SIG-M5 treated with dmso at 0.1 percent for 504 hours (cell line): ENCODE results near the gene GRID1.

ENCODE experiments used
- DNase-seq: peaks from one replicate; lab custom pipeline; 2025; ENCODE audit not compliant: unreplicated experiment; lab: John Stamatoyannopoulos, UW

Gene GRID1

DNA sequence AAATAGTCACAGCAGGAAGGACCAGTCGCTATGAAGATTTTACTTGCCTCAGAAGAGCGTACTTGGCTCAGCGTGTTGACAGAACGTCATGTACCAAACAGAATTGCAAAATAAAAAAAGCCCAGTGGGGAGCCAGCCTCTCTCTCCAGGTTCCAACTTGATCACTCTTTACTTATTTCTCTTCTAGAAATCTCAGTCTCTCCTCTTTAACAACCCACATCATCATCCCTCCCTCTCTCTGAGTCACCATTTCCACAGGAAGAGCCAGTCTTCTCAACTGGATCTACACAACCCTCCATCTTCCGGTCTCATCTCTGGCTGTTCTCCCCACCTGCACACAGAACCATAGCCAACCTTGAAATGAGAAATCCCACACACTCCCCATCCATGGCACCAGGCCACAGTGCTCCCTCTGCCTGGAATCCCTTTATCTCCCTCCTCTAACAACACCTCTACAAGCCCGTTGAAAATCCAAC, 718.3 kb downstream of the GRID1 start:
- DNase-seq, result no peak

DNA sequence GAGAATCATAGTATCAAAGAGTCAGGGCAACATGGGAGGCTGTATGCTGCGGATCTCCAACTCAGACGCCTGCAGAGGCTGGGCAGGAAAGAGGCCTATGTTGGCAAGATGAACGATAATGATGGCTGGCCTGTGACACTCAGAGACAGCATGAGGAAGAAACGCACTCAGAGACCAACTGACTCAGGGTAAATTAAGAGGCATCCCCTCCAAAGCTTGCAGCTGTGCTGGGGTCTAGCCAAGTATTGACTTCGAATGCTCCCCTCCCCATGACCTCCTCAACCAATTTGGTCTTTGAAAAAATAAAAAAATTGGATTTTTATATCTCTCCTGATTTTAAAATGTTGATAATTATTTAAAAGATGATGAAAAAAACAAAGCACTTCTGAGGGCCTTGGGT, 718.9 kb downstream of the GRID1 start:
- no peak for DNase-seq

DNA sequence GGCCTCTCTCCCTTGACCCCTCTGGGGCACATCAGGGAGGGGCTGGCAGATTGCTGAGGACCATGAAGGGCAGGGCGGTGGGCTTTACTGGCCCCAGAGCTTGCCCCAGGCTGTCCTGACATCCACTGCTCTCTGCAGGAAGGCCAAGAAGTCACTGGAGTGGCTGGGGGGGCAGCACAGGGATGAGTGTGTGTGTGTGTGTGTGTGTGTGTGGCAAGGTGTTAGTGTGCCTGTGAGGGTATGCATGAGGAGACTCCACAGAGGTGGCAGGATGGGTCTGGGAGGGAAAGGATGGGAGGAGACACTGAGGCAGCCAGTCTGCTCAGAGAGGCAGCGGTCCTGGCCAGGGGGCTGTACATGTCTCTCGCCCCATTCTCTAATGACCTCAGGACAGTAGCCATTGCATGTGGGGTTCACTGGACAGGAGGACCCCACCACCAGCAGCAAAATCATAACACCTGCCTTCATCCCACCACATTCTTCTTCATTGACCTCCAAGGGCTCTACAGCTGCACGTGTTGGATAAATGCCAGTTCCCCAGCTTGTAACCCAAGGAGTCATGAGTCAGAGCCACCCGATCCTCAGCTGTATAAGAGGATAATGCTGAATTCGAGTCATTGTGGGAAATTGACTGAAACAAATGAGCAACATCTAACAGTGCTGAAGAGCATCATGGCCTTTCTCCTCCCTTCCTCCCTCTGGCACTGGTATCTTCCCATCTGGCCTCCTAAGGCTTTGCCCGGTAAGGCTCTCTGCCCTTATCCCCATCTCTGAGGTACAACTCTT, 720.5 kb downstream of the GRID1 start:
- no peak for DNase-seq

DNA sequence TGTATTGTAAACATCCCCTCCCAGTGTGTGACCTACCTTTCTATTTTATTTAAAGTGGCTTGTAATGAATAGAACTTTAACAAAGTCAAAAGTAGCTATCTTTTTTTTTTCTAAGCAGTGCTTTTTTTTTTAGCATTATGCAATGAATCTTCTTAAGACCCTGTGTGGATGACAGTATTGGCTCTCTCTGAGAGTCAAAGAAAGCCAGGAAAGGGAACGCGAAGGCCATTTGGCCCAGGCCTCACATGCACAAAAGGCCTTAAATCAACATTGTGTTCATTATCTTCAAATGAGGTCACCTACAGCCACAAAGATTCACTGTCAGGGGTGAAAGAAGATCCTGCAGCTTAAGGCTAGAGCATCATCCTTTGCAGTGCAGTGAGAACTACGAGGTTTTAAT, 721.5 kb downstream of the GRID1 start:
- no peak for DNase-seq

DNA sequence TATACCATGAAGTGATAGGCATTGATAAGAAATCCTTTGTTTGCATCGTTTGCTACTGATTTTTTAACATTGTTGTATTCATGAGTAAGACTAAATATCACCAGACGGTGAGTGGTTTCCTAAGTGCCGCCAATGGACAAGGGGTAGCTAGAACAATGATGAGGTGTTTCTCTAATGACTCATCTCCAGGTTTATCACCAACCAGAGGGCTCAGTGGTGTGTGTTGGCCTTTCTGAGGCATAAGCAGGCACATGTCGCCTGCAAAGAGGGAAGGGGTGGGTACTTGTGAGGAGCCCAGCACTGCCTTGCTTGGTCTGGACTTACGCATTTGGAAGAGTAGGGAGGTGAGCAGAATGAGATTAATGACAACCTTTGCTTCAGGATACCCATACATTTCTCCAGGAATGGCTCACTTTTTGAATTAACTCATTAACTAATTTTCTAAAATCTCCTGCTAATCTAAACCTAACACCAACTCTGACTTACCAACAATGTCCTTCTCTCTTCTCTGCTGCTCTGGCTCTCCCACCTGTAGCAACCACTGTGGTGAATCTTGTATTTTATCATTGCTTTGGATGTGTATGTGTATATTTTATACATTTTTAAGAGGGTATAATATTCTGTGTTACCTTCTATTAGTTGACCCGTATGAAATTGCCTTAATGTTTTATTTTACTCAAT, 722.6 kb downstream of the GRID1 start:
- DNase-seq, result no peak

DNA sequence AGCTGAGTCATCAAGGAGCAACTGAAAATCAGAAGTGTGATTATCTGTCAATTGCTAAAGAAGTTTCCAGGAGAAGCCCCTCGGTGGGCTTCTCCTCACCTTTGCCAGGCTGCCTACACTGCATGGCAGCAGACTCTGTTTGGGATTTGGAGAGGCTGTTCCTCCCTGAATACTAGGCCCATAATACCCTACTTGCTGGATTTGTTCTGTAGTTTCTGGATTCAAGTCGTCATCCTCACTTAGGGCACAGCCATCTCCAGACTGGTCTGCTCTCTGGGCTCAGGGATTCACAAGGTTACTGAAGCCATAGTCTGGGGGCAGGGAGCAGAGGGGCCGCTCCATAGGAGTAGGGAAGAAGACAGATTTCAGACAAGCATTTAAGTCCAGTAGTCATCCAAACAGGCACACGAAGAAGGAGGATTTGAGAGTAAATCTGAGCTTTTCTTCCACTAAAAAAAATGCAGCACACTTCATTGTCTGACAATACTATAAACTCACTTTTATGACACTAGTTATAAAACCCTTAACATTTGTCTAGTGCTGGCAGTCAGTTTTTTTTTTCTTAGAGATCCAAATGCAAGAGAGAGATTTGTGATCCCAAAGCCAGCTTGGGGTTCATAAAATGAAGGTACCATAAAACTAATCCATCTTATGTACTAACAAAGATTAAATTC, 723.3 kb downstream of the GRID1 start:
- no peak for DNase-seq

DNA sequence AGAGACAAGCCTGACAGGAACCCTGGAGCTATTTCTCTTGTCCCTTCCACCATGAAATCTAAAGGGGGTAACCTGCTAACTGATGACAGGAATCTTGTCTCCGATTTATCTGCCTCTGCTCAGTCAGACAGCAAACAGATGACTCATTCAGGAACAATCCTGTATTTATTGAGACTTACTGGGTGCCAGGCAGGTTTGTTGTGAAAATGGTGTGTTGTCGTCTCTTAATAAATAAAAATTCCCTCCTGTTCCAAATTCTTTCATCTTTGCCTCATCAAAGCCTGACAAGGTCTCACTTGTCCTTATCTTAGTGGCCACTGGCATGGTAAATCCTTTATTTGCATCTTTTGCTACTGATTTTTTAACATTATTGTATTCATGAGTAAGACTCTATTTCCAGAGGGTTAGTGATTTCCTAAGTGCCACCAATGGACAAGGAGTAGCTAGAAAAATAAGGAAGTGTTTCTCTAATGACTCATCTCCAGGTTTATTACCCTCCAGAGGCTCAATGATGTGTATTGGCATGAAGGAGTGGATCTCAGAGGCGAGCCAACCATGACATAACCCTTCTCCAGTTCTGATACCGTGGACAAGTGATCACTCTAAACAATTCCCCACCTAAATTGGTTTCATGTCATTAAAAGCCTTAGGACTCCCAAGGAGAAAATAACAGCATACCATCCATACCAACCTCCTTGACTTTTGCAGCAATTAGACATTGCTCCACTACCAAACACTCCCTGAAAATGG, 724.0 kb downstream of the GRID1 start:
- DNase-seq, result peak; percentile 30

DNA sequence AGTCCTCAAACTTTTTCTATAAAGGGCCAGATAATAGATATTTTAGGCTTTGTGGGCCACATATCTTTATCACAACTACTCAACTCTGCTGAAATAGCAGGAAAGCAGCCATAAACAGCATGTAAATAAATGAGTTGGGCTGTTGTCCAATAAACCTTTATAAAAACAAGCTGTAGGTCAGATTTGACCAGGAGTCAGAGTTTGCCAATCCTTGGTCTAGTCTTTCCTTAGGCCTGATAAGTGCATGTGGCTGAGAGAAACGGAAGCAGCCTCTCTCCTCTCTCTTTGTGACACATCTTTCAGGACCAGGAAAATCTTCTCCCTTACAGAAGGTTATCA, 724.5 kb downstream of the GRID1 start:
- no peak for DNase-seq

DNA sequence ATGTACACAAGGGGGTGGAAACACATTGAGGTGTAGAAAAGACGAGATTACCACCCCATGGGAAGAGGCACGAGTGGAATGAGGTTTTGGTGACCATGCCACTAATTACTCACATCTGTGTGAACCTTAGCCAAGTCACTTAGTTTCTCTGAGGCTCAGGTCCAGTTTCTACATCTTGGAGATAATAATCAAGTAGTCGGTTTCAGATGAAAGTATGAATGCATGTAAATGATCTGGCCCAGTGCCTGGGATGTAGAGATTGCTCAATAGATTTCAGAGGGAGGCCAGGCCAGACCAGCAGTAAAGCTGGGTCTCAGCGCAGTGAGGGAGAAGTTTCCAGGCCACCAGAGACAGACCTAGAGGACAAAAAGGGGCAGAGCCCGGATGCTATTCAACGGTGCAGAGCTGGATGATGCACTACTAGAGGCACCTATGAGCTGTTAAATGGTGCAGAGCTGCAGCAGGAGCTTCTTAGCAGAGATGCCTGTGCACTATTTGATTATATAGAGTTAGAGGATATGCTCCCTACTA, 725.1 kb downstream of the GRID1 start:
- DNase-seq, result no peak

DNA sequence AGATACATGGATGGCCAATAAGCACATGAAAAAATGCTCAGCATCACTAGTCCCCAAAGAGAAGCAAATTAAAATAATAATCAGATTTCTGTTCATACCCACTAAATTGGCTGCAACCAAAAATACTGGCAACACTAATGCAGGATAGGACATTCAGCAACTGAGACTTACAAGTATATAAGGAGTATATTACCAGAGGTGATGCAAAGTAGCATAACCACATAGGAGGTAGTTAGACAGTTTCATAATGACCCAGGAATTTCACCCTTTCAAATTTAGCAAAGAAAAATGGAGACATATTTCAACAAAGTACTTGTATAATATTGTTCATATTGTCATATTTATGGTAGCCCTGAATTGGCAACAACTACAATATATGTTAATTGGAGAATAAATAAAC, 727.8 kb downstream of the GRID1 start:
- DNase-seq, result no peak

DNA sequence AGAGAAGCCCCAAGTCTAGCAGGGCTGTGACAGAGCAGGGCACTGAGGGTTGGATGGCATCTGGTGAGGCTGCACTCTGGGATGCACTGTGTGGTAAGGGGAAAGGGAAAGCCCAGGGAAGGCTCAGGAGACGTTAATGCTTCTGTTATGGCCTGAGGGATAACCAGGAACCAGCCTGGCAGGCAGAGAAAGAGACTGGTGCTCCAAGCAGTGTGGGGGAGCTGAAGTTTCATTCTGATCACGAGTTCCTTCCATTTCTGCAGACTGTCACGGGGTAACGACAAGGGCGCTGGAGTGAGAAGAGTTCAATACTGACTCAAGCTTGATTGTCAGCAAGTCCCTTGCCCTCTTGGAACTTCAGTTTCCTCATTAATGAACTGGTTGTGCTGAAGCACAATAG, 730.9 kb downstream of the GRID1 start:
- no peak for DNase-seq

DNA sequence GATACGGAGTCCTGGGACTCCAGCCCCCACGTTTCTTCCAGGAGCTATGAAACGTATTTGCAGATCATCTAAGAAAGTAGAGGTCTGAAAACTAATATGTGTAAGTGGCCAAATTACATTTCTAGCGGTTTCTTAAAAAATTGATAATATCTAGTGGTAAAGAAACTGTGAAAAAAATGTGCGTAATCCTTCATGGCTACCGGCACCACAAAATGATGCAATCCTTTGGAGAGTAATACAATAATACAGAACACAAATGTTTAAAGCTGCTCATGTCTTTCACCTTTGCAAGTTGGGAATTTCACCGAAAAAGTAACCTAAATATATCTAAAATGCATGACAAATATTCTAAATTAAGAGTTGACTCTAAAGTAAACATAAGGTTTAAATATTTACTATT, 742.1 kb downstream of the GRID1 start:
- no peak for DNase-seq

DNA sequence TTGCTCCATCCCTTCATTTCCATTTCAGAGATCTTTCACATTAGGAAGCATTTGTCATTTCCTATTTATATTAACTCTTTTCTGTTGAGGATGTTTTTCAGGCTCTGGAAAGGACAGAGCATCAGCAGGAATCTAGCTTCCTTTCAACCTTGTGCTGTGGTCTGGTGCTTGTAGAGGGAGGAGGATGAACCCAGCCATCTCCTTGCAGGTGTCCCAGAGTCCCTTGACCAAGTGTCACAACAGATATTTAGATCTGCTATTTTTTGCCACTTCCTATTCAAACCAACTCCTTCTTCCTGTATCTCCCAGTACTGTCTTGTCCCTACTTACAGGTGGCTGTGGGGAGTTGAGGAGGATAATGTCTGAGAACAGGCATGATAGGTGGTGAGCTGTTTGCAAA, 742.8 kb downstream of the GRID1 start:
- no peak for DNase-seq

DNA sequence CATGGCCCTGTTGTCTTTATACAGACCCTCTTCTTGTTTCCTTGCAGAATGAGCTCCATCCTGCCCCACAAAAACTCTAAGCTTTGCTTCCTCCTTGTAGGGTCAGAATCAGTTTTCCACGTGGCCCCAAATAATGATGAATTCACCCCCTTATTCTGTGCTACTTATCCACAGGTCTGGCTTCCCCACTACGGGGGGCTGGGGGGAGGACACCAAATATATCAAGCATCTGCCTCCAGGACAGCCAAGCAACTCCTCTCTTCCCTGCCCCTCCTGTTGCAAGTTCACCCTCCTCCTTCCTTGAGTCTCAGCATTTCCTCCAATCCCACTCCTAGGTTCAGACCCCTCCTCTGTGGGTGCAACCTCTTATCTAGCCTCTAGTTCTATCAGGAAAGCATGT, 743.3 kb downstream of the GRID1 start:
- DNase-seq, result no peak

DNA sequence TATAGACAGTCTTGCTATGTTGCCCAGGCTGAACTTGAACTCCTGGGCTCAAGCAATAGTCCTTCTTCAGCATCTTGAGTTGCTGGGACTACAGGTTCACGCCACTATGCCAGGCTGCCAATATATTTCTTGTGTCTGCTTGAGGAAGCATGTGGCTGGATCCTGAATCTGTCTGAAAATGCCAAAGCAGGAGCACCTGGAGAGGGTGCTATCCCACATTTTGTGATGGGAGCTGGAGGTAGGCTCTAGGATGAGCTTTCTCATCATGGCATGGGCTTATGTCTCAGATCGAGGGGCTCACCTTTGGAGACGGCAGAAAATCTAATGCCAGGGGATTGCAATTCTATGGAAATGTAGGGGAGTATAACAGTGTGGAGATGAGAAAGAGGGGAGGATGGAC, 744.2 kb downstream of the GRID1 start:
- no peak for DNase-seq

DNA sequence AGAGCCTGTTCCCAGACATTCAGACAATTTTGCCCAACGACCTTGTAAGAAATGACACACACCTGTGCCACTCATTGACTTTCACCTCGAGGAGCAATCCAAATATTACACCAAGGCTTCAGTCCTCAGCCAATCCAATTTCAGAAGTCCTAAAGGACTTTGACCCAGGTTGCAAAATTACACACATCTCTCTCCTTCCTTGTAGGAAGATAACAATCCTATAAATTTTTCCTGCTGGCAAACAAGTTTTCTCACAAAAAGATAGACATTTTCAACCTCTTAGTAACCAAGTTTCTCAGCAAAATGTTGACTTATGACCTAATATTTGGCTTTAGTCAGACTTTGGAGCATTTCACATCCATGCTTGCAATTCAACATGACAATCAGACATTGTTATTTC, 745.0 kb downstream of the GRID1 start:
- no peak for DNase-seq

DNA sequence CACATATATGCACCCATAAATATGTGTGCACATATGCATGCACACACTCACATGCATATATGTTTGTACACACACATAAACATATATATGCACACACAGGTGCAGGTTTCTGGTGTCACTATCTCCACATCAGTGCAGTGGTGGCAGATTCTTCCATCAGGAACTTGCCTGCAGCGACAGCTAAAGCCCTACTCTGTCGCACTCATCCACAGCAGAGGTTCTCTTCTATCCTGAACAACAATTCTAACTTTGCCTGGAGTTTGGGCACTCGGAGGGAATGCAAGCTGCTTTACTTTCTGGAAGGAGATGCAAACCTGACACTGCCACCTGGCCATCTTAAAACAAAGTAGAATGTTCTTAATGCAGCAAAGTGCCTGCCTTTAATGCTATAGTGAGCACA, 745.8 kb downstream of the GRID1 start:
- no peak for DNase-seq

DNA sequence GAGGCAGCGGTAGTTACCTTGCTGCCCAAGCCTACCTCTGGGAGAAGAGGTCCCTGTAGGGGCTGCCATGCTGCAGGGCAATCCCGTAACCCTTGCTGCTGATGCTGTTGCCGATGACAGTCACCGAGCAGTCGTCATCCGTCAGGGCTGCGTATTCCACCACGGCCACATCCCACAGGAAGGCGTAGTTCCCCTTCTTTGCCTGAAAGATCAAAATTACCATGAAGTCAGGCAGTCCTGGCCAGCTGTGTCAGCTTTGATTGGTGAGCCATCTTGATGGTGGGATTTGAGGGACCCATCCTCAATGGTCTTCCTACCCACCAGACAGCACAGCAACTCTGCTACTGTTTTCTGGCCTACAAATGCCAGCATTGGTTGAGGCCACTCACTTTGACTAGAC, 746.8 kb downstream of the GRID1 start:
- no peak for DNase-seq

DNA sequence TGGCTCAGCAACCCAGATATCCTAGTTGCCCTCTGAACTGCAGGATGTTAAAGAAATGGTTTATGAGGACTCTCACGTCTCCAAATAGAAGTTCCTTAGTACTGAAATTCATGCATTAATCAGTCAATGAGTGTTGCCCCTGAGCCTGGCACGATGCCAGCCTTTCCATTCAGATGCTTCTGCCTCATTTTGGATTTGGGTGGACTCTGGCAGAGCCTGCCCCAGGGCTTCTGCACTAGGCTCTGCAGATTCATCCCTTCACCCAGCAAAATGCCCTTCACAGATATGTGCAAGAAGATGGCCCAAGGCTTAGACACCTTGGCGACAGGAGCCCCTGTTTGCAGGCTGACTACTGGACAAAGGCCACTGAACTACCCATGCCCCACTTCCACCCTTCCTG, 747.8 kb downstream of the GRID1 start:
- no peak for DNase-seq

DNA sequence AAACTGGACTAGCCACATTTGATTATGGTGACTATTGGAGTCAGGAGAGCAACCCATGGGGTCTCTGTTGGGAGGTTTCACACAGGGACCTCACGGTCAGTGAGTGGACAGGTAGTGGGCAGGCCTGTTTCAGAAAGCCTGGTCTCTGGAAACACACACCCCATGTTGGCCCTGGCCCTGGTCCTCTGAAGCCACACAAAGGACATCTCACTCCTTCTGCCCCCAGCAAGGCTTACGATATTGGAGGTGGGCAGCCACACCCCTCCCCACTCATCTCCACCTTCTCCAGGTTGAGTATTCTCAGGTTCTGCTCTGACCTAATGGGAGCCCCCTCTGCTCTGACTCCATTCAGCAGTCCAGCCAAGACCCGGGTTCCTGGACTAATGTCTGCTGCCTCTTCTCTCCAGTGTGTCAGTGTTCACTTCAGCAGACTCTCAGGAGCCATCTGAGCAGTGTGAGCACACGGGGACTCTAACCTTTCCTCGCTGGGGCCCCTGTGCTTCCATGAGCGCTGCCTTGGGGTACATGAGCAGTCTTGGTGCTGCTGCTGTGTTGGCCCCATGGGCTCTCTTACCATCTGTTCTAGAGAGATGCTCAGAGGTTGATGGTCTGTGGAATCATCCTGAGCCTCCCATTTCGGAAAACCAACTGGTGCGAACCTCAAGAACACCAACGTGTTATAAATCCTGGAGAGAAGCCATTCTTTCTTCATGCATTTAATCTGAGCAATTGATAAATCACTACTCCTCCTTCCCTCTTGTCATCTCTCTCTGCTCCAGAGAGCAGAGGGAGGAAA, 748.6 kb downstream of the GRID1 start:
- DNase-seq, result no peak

DNA sequence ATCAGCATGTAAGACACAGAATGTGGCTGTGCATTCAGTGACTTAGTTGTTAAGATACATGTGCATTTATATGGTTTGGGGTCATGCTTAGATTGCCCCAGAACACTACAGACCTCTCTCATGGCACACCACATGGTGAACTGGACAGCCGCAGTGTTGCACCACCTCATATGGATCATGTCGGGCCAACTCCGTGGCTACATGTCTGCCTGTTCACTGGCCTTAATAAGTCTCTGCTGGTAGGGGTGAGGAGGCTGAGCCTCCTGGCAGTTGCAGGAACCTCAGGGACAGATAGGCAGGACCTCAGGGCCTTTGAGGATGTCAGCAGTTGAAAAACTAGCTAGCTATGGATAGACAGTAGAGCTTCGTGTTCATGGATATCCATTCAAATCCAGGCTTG, 751.0 kb downstream of the GRID1 start:
- DNase-seq, result no peak
